ENCODE measurements around the gene GPER1. TPM values are rescaled to one million over a fixed set of nuclear protein-coding genes. Genes with fewer than 3 reads are reported as not detected.

Gene GPER1
- total RNA-seq, 1 experiment from 2014 or later = 0.14 TPM

DNA sequence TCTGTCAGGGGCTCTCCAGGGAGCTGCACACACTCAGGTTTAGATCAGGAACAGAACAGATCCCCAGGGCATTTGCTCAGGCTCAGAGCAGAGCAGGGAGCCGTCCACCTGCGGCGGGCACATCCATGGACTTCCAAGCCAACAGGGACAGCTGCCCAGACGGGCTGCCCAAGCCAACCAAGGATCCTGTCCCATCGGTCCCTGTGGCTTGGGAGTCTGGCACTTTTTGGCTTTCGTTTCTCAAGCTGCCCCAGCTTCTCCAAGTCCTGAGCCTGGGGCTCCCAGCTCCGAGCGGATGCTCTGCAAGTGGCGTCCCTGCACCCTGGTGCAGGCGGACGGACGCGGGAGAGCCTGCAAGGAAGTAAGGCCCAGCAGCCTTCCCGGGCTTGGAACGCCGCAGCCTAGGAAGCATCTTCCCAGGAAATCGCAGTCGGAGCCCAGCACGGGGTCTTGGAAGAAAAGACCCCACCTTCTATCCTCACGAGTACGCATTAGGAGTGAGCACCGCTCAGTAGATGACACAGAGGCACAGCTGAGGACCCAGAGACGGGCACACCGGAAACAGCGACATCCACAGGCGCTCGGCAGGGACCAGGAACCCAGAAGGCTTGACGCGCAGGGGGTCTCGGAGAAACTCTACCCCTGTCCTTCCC, 37.5 kb upstream of the GPER1 start:
- Histone ChIP-seq H3K27me3 (ENCODE audit: control insufficient read depth, insufficient read depth, low read length) (no peaks in the 10 kb centered on the region), H3K36me3 (replicated peaks; ENCODE audit: control insufficient read depth, insufficient read depth, low read length) (no peaks in the 10 kb centered on the region), H3K4me3 (ENCODE audit: insufficient read depth, low read depth, low read length) (no peak overlapping the region)
- DNase-seq = no peak

DNA sequence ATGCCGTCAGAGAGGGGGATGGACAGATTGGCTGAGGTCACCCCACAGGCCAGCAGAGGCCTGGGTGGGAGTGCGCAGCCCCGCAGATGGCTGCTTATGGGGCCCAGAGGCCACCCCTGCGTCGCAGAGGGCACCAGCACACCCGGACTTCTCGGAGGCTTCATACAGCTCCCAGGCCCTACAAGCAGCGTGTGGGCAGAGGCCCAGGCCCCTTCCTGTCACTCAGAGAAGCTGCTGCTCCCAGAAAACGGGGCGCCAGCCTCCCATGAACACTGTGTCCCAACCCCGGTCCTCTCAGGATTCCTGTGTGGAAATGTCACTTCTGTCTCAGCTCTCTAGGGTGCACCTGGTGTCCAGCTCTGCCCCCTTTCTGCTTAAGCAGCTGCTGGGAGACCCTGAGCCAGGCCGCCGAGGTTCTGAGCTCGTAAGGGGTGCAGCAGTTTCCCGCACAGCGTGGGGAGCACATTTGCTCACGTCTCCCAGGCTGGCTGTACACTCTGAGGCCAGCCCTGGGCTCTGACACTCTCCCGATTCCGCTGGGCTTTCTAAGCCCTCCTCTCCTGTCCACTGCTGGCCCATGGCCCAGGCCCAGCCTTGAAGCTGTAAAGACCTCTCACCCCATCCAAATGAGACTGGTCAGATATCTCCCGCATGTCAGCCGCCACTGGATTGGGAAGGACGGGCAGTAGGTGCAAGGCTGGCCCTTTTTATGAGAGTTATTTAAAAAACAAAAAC, 36.8 kb upstream of the GPER1 start:
- Histone ChIP-seq H3K36me3 (replicated peaks; ENCODE audit: control insufficient read depth, insufficient read depth, low read length) (no peaks in the 10 kb centered on the region), H3K4me3 (ENCODE audit: insufficient read depth, low read depth, low read length) (no peak overlapping the region), H3K27me3 (ENCODE audit: control insufficient read depth, insufficient read depth, low read length) (no peaks in the 10 kb centered on the region)
- no peak for DNase-seq

DNA sequence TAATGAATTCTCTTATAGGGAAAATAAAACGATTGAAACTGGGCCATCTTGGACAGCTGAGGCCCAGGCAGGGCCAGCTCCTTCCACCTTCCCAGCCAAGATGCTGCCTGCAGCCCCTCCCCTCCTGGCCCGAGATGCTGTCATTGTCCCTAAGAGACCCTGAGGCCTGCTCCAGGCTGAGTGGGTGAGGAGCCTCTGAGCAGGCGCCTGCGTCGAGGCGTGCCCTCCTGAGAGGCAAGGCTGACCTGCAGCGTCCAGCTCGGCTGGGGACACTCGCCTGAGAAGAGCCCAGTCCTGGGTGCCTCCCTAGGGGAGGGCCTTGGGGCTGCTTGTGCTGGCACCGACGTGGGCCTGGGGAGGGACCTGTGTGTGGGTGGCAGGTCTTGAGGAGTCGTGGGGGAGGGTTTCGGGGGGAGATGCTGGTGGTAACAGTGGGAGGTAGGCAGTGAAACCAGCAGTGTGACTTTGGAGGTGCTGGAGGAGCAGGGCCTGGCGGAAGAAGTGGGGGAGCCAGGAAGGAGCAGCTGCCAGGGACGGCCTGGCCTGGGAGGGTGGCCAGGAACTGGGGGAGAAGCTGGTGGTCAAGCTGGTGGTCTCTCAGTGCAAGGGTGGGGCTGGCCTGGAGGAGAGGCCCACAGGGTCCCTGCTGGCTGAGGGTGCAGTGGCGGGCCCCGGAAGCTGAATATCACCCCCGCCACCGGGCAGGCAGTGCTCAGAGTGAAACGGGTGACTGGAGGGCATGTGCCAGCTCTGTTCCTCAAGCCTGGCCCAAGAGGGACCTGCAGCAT, 35.7 kb upstream of the GPER1 start:
- DNase-seq = peak; percentile 64
- no peaks in the 10 kb centered on the region for H3K27me3 ChIP-seq (ENCODE audit: control insufficient read depth, insufficient read depth, low read length)
- H3K36me3 ChIP-seq (replicated peaks; ENCODE audit: control insufficient read depth, insufficient read depth, low read length) = no peaks in the 10 kb centered on the region
- no peak overlapping the region for H3K4me3 ChIP-seq (ENCODE audit: insufficient read depth, low read depth, low read length)

DNA sequence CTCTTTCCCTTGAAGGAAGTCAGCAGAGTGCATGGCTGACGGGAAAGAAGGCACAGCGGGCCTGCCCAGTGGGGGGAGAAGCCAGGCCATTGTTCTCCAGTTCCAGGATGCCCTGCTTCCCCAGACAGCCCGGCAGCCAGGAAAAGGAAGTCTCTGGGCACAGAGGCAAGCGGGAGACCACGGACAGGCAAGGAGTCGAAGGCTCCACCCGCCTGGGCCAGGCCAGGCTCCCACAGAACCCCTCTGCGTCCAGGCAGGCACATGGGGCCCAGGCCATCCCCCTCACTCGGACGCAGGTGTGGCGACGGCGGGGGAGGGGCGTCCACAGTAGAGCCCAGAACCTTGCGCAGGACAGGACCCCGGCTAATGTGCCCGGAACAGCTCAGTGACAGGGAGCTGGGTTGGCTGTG, 34.9 kb upstream of the GPER1 start:
- peak; percentile 92 for DNase-seq
- Histone ChIP-seq H3K4me3 (ENCODE audit: insufficient read depth, low read depth, low read length) (no peak overlapping the region), H3K27me3 (ENCODE audit: control insufficient read depth, insufficient read depth, low read length) (no peaks in the 10 kb centered on the region), H3K36me3 (replicated peaks; ENCODE audit: control insufficient read depth, insufficient read depth, low read length) (no peaks in the 10 kb centered on the region)

DNA sequence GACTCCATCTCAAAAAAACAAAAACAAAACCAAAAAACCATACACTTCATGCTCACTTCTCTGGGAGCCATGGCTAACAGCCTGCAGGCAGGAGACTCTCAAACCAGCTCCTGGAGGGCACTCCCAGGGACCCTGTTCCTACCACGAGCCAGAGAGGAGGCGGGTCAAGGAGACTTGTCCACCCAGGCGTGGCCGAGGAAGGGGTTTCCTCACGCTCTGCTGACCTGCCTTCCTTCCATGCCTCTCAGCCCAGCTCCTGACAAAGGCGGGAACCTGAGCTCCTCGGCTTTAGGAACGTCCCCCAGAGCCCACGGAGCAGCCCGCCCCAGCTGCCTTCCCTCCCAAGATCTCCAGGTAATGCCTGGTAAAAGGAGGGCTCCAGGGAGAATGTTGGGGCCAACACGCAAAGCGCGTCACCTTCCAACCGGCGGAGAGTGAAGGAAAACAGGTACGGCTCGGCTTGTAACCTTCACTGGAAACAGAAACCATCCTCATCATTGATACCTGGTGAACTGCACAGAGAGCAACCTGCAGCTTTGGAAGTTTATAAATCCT, 34.0 kb upstream of the GPER1 start:
- Histone ChIP-seq H3K4me3 (ENCODE audit: insufficient read depth, low read depth, low read length) (no peak overlapping the region), H3K27me3 (ENCODE audit: control insufficient read depth, insufficient read depth, low read length) (no peaks in the 10 kb centered on the region), H3K36me3 (replicated peaks; ENCODE audit: control insufficient read depth, insufficient read depth, low read length) (no peaks in the 10 kb centered on the region; the same call in 1 of the 2 replicates)
- DNase-seq = no peak

DNA sequence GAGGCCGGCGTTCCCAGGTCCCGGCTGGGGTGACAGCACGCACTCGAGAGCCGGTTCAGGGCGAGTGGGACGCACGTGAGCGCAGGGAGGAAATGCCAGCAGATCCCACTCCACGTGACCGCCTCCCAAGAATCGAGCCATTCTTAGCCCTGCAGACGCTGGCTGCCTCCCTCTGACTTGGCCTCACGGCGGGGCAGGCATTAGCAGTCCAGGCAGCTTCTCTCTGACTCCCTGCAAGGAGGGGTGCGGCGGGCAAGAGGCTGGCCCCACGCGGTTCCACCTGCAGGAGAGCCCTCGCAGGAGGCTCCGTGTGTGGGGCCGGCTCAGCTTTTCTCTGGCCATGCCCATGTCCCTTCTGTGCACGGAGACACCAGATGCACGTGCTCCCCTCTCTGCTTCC, 33.5 kb upstream of the GPER1 start:
- no peaks in the 10 kb centered on the region; the same call in 1 of the 2 replicates for H3K36me3 ChIP-seq (replicated peaks; ENCODE audit: control insufficient read depth, insufficient read depth, low read length)
- DNase-seq = peak; percentile 72
- no peak overlapping the region for H3K4me3 ChIP-seq (ENCODE audit: insufficient read depth, low read depth, low read length)
- H3K27me3 ChIP-seq (ENCODE audit: control insufficient read depth, insufficient read depth, low read length) = no peaks in the 10 kb centered on the region

DNA sequence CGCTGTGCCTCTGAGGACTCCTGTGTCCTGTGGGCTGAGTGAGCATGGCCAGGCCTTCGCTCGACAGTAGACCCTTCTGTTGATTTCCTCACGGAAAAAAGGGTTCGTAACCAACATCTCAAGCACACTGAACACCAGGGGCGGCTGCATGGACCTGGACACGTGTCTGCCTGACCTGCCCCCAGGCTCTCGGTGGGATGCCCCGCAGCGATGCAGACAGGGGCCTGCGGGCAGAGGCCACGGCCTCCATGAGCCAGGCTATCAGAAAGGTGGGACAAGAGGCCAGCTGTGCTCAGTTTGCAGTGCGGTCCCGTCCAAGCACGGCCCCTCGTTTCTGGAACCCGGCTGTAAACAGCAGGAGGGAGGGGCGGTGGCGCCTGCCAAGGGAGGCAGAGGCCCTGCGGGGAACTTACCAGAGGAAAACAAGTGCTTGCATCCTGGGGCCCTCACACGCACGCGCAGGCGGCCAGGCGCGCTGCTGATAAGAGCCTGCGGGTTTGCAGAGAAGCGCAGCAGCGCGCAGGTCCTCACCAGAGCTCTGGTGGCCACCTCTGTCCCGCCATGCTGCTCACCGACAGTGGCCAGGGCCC, 33.0 kb upstream of the GPER1 start:
- Histone ChIP-seq H3K27me3 (ENCODE audit: control insufficient read depth, insufficient read depth, low read length) (no peaks in the 10 kb centered on the region), H3K36me3 (replicated peaks; ENCODE audit: control insufficient read depth, insufficient read depth, low read length) (no peaks in the 10 kb centered on the region; the same call in 1 of the 2 replicates), H3K4me3 (ENCODE audit: insufficient read depth, low read depth, low read length) (no peak overlapping the region)
- peak; percentile 67 for DNase-seq

DNA sequence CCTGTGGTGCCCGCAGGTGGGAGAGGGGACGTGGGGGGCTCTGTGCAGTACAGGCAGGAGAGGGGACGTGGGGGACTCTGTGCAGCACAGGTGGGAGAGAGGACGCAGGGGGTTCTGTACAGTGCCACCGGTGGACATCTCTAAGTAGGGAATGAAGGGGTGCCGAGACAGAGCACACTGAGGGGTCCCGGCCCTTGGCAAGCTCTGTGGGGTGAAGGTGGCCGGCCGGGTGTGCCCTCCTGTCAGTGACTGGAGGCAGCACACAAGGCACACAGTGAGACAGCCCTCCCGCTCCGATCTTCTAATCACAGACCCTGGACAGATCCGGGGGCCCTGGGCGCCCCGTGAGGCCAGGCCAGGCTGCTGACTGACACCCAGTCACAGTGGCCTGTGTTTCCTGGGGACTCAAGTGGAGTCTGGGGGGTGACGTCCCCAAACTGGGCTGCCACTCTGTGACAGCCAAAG, 32.4 kb upstream of the GPER1 start:
- no peak overlapping the region for H3K4me3 ChIP-seq (ENCODE audit: insufficient read depth, low read depth, low read length)
- no peaks in the 10 kb centered on the region; the same call in 1 of the 2 replicates for H3K36me3 ChIP-seq (replicated peaks; ENCODE audit: control insufficient read depth, insufficient read depth, low read length)
- no peak for DNase-seq
- no peaks in the 10 kb centered on the region for H3K27me3 ChIP-seq (ENCODE audit: control insufficient read depth, insufficient read depth, low read length)

DNA sequence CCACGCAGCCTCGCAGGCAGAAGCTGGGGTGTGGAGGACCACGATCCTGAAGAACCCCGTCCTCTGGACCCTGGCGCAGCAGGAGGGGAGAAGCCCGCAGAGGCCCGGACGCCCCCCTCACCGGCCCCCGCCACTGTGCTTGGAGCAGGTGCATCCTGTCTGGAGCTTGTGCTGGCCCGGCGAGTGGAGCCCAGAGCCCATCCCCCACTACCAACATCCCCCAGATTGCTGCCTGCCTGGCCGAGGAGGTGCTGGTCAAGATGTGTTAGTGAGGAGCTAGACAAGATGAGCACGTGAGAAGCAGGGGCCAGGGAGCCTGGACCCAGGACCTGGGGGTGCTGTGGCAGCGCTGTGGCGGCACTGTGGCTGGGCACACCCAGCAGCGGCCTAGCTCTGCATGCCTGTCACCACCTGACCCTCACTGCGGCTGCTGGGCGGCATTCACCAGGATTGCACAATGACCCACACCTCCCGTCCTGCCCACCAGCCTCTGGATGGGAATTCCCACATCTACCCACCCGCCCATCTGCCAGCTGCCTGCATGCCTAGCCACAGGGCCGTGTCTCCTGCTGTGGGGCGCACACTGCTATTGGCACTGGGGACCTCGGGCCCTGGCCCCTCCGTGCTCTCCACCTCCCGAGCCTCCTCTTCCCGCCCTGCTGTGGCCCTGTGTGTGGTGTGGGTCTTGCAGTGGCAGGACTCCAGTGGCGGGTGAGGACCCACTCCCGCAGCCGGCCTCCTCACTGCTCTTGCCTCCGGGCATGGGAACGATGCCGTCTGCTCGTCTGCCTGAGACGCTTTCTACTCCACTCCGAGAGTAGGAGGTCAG, 31.7 kb upstream of the GPER1 start:
- H3K27me3 ChIP-seq (ENCODE audit: control insufficient read depth, insufficient read depth, low read length) = no peaks in the 10 kb centered on the region
- DNase-seq = peak; percentile 64
- H3K4me3 ChIP-seq (ENCODE audit: insufficient read depth, low read depth, low read length) = no peak overlapping the region
- no peaks in the 10 kb centered on the region; the same call in 1 of the 2 replicates for H3K36me3 ChIP-seq (replicated peaks; ENCODE audit: control insufficient read depth, insufficient read depth, low read length)

DNA sequence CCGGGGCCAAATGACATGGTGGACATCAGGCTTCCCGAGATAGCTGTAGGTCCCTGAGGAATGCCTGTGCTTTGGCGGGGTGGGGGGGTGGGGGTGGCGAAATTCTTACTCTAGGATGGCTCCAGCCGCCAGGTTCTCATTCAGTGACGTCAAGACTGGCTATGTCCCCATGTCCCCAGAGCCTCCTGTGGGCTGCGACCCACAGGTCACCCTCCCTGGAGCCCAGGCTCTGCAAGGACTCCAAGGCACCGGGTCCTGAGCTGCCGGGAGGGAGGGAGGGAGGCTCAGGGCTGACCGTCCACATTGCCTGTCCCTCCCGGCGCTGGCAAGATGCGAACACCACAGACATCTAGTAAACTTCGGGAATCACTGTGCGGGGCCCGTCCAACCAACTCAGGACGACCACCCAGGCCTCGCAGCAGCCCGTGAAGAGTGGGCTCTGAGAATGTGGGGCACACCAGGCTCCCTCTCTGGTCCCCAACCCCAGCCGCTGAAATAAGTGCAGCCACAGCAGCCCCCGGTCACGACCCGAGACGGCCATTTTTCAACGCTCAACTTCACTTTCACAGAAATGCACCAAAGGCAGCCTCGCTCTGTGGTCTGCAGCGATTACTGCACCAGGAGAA, 31.0 kb upstream of the GPER1 start:
- Histone ChIP-seq H3K27me3 (ENCODE audit: control insufficient read depth, insufficient read depth, low read length) (no peaks in the 10 kb centered on the region), H3K4me3 (ENCODE audit: insufficient read depth, low read depth, low read length) (no peak overlapping the region), H3K36me3 (replicated peaks; ENCODE audit: control insufficient read depth, insufficient read depth, low read length) (no peaks in the 10 kb centered on the region; the same call in 1 of the 2 replicates)
- no peak for DNase-seq

DNA sequence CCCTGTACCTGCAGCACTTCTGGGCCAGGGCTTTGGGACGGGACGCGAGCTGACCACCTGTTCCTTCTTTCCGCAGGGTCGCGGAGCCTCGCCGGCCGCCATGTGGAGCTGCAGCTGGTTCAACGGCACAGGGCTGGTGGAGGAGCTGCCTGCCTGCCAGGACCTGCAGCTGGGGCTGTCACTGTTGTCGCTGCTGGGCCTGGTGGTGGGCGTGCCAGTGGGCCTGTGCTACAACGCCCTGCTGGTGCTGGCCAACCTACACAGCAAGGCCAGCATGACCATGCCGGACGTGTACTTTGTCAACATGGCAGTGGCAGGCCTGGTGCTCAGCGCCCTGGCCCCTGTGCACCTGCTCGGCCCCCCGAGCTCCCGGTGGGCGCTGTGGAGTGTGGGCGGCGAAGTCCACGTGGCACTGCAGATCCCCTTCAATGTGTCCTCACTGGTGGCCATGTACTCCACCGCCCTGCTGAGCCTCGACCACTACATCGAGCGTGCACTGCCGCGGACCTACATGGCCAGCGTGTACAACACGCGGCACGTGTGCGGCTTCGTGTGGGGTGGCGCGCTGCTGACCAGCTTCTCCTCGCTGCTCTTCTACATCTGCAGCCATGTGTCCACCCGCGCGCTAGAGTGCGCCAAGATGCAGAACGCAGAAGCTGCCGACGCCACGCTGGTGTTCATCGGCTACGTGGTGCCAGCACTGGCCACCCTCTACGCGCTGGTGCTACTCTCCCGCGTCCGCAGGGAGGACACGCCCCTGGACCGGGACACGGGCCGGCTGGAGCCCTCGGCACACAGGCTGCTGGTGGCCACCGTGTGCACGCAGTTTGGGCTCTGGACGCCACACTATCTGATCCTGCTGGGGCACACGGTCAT, 30.3 kb upstream of the GPER1 start:
- Histone ChIP-seq H3K27me3 (ENCODE audit: control insufficient read depth, insufficient read depth, low read length) (no peaks in the 10 kb centered on the region), H3K36me3 (replicated peaks; ENCODE audit: control insufficient read depth, insufficient read depth, low read length) (no peaks in the 10 kb centered on the region; the same call in 1 of the 2 replicates), H3K4me3 (ENCODE audit: insufficient read depth, low read depth, low read length) (no peak overlapping the region)
- DNase-seq = no peak

DNA sequence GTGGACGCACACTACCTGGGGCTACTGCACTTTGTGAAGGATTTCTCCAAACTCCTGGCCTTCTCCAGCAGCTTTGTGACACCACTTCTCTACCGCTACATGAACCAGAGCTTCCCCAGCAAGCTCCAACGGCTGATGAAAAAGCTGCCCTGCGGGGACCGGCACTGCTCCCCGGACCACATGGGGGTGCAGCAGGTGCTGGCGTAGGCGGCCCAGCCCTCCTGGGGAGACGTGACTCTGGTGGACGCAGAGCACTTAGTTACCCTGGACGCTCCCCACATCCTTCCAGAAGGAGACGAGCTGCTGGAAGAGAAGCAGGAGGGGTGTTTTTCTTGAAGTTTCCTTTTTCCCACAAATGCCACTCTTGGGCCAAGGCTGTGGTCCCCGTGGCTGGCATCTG, 29.6 kb upstream of the GPER1 start:
- no peaks in the 10 kb centered on the region for H3K27me3 ChIP-seq (ENCODE audit: control insufficient read depth, insufficient read depth, low read length)
- no peak overlapping the region for H3K4me3 ChIP-seq (ENCODE audit: insufficient read depth, low read depth, low read length)
- no peak for DNase-seq
- H3K36me3 ChIP-seq (replicated peaks; ENCODE audit: control insufficient read depth, insufficient read depth, low read length) = no peaks in the 10 kb centered on the region; the same call in 1 of the 2 replicates

All from H7 (cell line).